Measurements from ENCODE around the gene HMCN2.

DNA sequence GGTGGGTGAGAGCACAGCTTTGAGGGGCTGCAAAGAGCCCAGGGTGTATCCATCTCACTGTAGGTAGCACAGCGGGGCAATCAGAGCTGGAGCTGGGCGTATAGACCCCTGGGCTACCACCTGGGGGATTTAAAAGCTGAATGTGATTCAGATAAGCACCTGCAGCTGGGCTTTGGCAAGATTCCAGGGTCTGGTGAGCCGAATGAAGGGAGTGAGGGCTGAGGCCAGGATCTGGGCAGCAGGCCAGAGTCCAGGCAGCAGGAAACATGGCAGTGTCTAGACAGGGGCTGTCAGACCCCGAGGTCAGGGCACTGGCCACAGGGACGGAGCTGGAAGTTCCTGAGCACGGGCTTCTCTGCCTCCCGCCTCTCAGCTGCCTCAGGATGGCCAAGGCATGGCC lies 187.9 kb downstream of the HMCN2 start:
- TF ChIP-seq, protein P1, sequence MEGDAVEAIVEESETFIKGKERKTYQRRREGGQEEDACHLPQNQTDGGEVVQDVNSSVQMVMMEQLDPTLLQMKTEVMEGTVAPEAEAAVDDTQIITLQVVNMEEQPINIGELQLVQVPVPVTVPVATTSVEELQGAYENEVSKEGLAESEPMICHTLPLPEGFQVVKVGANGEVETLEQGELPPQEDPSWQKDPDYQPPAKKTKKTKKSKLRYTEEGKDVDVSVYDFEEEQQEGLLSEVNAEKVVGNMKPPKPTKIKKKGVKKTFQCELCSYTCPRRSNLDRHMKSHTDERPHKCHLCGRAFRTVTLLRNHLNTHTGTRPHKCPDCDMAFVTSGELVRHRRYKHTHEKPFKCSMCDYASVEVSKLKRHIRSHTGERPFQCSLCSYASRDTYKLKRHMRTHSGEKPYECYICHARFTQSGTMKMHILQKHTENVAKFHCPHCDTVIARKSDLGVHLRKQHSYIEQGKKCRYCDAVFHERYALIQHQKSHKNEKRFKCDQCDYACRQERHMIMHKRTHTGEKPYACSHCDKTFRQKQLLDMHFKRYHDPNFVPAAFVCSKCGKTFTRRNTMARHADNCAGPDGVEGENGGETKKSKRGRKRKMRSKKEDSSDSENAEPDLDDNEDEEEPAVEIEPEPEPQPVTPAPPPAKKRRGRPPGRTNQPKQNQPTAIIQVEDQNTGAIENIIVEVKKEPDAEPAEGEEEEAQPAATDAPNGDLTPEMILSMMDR (IDR thresholded peaks at IDR 0.05) = no peak
- no peak for TF ChIP-seq POLR2A (IDR thresholded peaks at IDR 0.05)
- no peak for TF ChIP-seq EP300 (IDR thresholded peaks at IDR 0.05)

Measured in suprapubic skin (tissue), 3 donors.